Stimulated activated naive B cell treated with anti-CD40 and anti-IgM and Interleukin-4, amounts not matched to agents 10 μg/mL and 1 μg/mL and 100 μg/mL, for 72 hours (primary cell): ENCODE data around the gene SLC35G6.

ENCODE experiments used
- ATAC-seq, 2 donors: fragments of 150-1000 bp; cut with Tn5 transposase; replicated peaks; 2 replicates each; pipeline ENCODE4 v1.10.0; 2021; ENCODE audit warnings: moderate library complexity in 1 of 2
- DNase-seq: peaks from one replicate; pipeline ENCODE4 v3.0.0; 2021
- H3K27ac Mint-ChIP-seq: one replicate; pipeline ENCODE4 v1.8.0; 2022; ENCODE audit warnings: mild to moderate bottlenecking, mixed read lengths
- H3K27me3 Mint-ChIP-seq, 2 donors: one replicate each; pipeline ENCODE4 v1.8.0; 2022; ENCODE audit warnings: mixed read lengths in 2 of 2
- H3K36me3 Mint-ChIP-seq, 2 donors: one replicate each; pipeline ENCODE4 v1.8.0; 2022; ENCODE audit warnings: mixed read lengths in 2 of 2, mild to moderate bottlenecking in 1 of 2
- H3K4me1 Mint-ChIP-seq, 2 donors: one replicate each; pipeline ENCODE4 v1.8.0; 2022; ENCODE audit warnings: mixed read lengths in 2 of 2, mild to moderate bottlenecking in 1 of 2
- H3K4me3 Mint-ChIP-seq, 2 donors: one replicate each; pipeline ENCODE4 v1.8.0; 2022; ENCODE audit warnings: mild to moderate bottlenecking in 2 of 2, mixed read lengths in 2 of 2, moderate library complexity in 1 of 2
- H3K9me3 Mint-ChIP-seq, 2 donors: one replicate each; pipeline ENCODE4 v1.8.0; 2022; ENCODE audit warnings: mixed read lengths in 2 of 2, mild to moderate bottlenecking in 1 of 2

SLC35G6 gene

DNA sequence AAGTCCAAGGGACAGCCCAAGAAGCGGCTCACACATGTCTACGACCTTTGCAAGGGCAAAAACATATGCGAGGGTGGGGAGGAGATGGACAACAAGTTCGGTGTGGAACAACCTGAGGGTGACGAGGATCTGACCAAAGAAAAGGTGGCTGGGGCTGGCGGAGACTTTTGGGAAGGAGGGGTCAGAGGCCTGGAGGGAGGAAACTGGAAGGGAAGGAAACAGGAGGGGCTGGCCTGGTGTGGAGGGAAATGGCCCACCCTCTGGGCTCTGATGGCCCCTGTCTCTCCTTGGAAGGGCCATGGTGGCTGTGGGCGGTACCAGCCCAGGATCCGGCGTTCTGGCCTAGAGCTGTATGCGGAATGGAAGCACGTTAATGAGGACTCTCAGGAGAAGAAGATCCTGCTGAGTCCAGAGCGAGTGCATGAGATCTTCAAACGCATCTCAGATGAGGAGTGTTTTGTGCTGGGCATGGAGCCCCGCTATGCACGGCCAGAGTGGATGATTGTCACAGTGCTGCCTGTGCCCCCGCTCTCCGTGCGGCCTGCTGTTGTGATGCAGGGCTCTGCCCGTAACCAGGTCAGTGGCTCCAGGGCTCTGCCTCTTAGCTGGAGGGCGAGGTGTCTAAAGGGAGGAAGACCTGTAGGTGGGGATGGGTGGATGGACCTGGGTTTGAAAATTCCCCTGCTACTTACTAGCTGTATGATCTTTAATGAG, 15.4 kb downstream of the SLC35G6 start:
- Mint-ChIP-seq H3K27me3 (no peaks in the 10 kb centered on the region), H3K36me3 (peaks cover 45 to 67% of the 10 kb centered on the region in 2 donors), H3K4me3 (no peak overlapping the region), H3K9me3 (no peaks in the 10 kb centered on the region), H3K4me1 (peaks cover 16 to 24% of the 10 kb centered on the region in 2 donors), H3K27ac (peak overlapping the region; percentile 79)
- no peak for DNase-seq
- no peak for ATAC-seq

DNA sequence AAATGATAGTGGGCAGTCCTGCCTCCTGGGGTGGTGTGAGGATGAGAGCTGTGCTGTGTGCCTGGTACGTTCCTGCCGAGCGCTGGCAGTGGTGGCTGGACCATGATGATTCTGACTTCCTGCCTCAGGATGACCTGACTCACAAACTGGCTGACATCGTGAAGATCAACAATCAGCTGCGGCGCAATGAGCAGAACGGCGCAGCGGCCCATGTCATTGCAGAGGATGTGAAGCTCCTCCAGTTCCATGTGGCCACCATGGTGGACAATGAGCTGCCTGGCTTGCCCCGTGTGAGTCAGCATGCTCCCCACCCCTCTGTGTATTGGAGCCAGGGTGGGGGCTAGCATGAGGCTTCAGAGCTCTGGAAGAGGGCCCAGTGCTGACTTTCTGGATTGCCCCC, 16.0 kb downstream of the SLC35G6 start:
- H3K27ac Mint-ChIP-seq = no peak overlapping the region
- no peak for ATAC-seq
- peaks cover 14 to 18% of the 10 kb centered on the region in 2 donors for H3K4me1 Mint-ChIP-seq
- DNase-seq = no peak
- no peak overlapping the region for H3K4me3 Mint-ChIP-seq
- no peaks in the 10 kb centered on the region for H3K9me3 Mint-ChIP-seq
- peaks cover 48 to 71% of the 10 kb centered on the region in 2 donors for H3K36me3 Mint-ChIP-seq
- H3K27me3 Mint-ChIP-seq = no peaks in the 10 kb centered on the region

GRCh38 chr17:7497636-7498035, 16.4 kb downstream of the SLC35G6 start:
- no peaks in the 10 kb centered on the region for H3K9me3 Mint-ChIP-seq
- no peaks in the 10 kb centered on the region for H3K27me3 Mint-ChIP-seq
- DNase-seq (no peak), ATAC-seq (no peak)
- H3K4me1 Mint-ChIP-seq = peaks cover 14 to 17% of the 10 kb centered on the region in 2 donors
- no peak overlapping the region for H3K4me3 Mint-ChIP-seq
- peaks cover 50 to 74% of the 10 kb centered on the region in 2 donors for H3K36me3 Mint-ChIP-seq
- H3K27ac Mint-ChIP-seq = no peak overlapping the region

GRCh38 chr17:7499161-7499560, 17.9 kb downstream of the SLC35G6 start:
- DNase-seq (no peak), ATAC-seq (no peak)
- peak overlapping the region; percentile 87 for H3K27ac Mint-ChIP-seq
- peaks cover 55 to 74% of the 10 kb centered on the region in 2 donors for H3K36me3 Mint-ChIP-seq
- H3K4me1 Mint-ChIP-seq = peaks cover 4 to 6% of the 10 kb centered on the region in 2 donors
- no peaks in the 10 kb centered on the region for H3K27me3 Mint-ChIP-seq
- no peaks in the 10 kb centered on the region for H3K9me3 Mint-ChIP-seq
- H3K4me3 Mint-ChIP-seq = no peak overlapping the region

- no peaks in the 10 kb centered on the region for H3K27me3 Mint-ChIP-seq
- no peak for ATAC-seq
- H3K9me3 Mint-ChIP-seq = no peaks in the 10 kb centered on the region
- H3K4me1 Mint-ChIP-seq = peaks cover 2 to 4% of the 10 kb centered on the region in 2 donors
- H3K4me3 Mint-ChIP-seq = no peak overlapping the region
- peaks cover 50 to 67% of the 10 kb centered on the region in 2 donors for H3K36me3 Mint-ChIP-seq
- no peak for DNase-seq
- peak overlapping the region; percentile 20 for H3K27ac Mint-ChIP-seq
Observed at GRCh38 chr17:7501729-7502128, 20.5 kb downstream of the SLC35G6 start.

- peaks cover 2 to 4% of the 10 kb centered on the region in 2 donors for H3K4me1 Mint-ChIP-seq
Observed at GRCh38 chr17:7502171-7502847, 21.1 kb downstream of the SLC35G6 start.

GRCh38 chr17:7502987-7503386, 21.7 kb downstream of the SLC35G6 start:
- Mint-ChIP-seq H3K4me1 (peaks cover 2 to 4% of the 10 kb centered on the region in 2 donors), H3K27ac (peak overlapping the region; percentile 69), H3K4me3 (no peak overlapping the region), H3K9me3 (no peaks in the 10 kb centered on the region), H3K27me3 (no peaks in the 10 kb centered on the region), H3K36me3 (peaks cover 44 to 62% of the 10 kb centered on the region in 2 donors)
- no peak for DNase-seq
- ATAC-seq = no peak

More at GRCh38 chr17:7502171-7502847, 21.1 kb downstream of the SLC35G6 start:
- peaks cover 47 to 64% of the 10 kb centered on the region in 2 donors for H3K36me3 Mint-ChIP-seq
- ATAC-seq = no peak
- H3K4me3 Mint-ChIP-seq = no peak overlapping the region
- H3K9me3 Mint-ChIP-seq = no peaks in the 10 kb centered on the region
- H3K27me3 Mint-ChIP-seq = no peaks in the 10 kb centered on the region
- DNase-seq = no peak
- peak overlapping the region; percentile 51 for H3K27ac Mint-ChIP-seq

- peak overlapping the region; percentile 63 for H3K27ac Mint-ChIP-seq
- H3K9me3 Mint-ChIP-seq = no peaks in the 10 kb centered on the region
- H3K36me3 Mint-ChIP-seq = peaks cover 50 to 67% of the 10 kb centered on the region in 2 donors
Observed at GRCh38 chr17:7503521-7503920, 22.3 kb downstream of the SLC35G6 start.

GRCh38 chr17:7508145-7508544, 26.9 kb downstream of the SLC35G6 start:
- Mint-ChIP-seq H3K36me3 (peaks cover 55 to 65% of the 10 kb centered on the region in 2 donors), H3K4me3 (no peak overlapping the region), H3K27ac (peak overlapping the region; percentile 81), H3K9me3 (no peaks in the 10 kb centered on the region), H3K27me3 (no peaks in the 10 kb centered on the region), H3K4me1 (peaks cover 0 to 5% of the 10 kb centered on the region in 2 donors)
- no peak for ATAC-seq
- DNase-seq = no peak

More at GRCh38 chr17:7503521-7503920, 22.3 kb downstream of the SLC35G6 start:
- DNase-seq = no peak
- H3K4me3 Mint-ChIP-seq = no peak overlapping the region
- no peak for ATAC-seq
- no peaks in the 10 kb centered on the region for H3K27me3 Mint-ChIP-seq
- H3K4me1 Mint-ChIP-seq = peaks cover 2 to 4% of the 10 kb centered on the region in 2 donors

GRCh38 chr17:7508846-7509245, 27.6 kb downstream of the SLC35G6 start:
- ATAC-seq (no peak), DNase-seq (no peak)
- H3K4me1 Mint-ChIP-seq = peaks cover 5 to 12% of the 10 kb centered on the region in 2 donors
- H3K27me3 Mint-ChIP-seq = no peaks in the 10 kb centered on the region
- no peak overlapping the region for H3K4me3 Mint-ChIP-seq
- H3K36me3 Mint-ChIP-seq = peaks cover 58 to 65% of the 10 kb centered on the region in 2 donors
- H3K9me3 Mint-ChIP-seq = no peaks in the 10 kb centered on the region
- H3K27ac Mint-ChIP-seq = no peak overlapping the region

- DNase-seq = no peak
- no peak for ATAC-seq
- Mint-ChIP-seq H3K9me3 (no peaks in the 10 kb centered on the region), H3K4me1 (peaks cover 8 to 16% of the 10 kb centered on the region in 2 donors), H3K4me3 (no peak overlapping the region), H3K27ac (no peak overlapping the region), H3K36me3 (peaks cover 56 to 64% of the 10 kb centered on the region in 2 donors), H3K27me3 (no peaks in the 10 kb centered on the region)
Observed at GRCh38 chr17:7509937-7510336, 28.7 kb downstream of the SLC35G6 start.

GRCh38 chr17:7511108-7511507, 29.9 kb downstream of the SLC35G6 start:
- Mint-ChIP-seq H3K4me1 (peaks cover 8 to 16% of the 10 kb centered on the region in 2 donors), H3K27ac (peak overlapping the region; percentile 70), H3K27me3 (no peaks in the 10 kb centered on the region), H3K36me3 (peaks cover 54 to 63% of the 10 kb centered on the region in 2 donors), H3K4me3 (no peak overlapping the region), H3K9me3 (no peaks in the 10 kb centered on the region)
- DNase-seq (no peak), ATAC-seq (no peak)

DNA sequence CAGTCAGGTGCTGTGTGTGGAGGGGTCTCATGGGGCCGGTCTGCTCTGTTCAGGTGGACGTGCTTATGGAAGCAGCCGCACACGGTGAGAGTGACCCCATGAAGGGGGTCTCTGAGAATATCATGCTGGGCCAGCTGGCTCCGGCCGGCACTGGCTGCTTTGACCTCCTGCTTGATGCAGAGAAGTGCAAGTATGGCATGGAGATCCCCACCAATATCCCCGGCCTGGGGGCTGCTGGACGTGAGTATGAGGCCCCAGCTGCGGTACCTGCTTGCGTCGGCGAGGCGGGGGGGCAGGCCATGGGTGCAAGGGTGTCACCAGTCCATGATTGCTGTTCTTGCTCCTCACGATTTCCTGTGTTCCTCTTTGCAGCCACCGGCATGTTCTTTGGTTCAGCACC, 30.9 kb downstream of the SLC35G6 start:
- Mint-ChIP-seq H3K27me3 (no peaks in the 10 kb centered on the region), H3K27ac (no peak overlapping the region), H3K4me3 (no peak overlapping the region), H3K4me1 (peaks cover 8 to 16% of the 10 kb centered on the region in 2 donors), H3K9me3 (no peaks in the 10 kb centered on the region), H3K36me3 (peaks cover 50 to 57% of the 10 kb centered on the region in 2 donors)
- DNase-seq (no peak), ATAC-seq (no peak)

GRCh38 chr17:7512824-7513540, 31.7 kb downstream of the SLC35G6 start:
- Mint-ChIP-seq H3K4me1 (peaks cover 8 to 16% of the 10 kb centered on the region in 2 donors), H3K9me3 (no peaks in the 10 kb centered on the region), H3K27me3 (no peaks in the 10 kb centered on the region), H3K36me3 (peaks cover 48 to 57% of the 10 kb centered on the region in 2 donors), H3K27ac (peak overlapping the region; percentile 20), H3K4me3 (no peak overlapping the region)
- no peak for ATAC-seq
- no peak for DNase-seq
